ENCODE results near the gene FLII. TPM values are rescaled to one million over a fixed set of nuclear protein-coding genes. Genes with fewer than 3 reads are reported as not detected.

FLII gene
- polyA plus RNA-seq, 1 of the 3 experiments (the other 2 are of a cell fraction), result 244 TPM

- peaks cover 0 to 20% of the 10 kb centered on the region in 2 experiments; a peak in 1 of 4 replicates for H3K4me1 ChIP-seq (ENCODE audit: control insufficient read depth in 1 of 2, insufficient read depth in 2 of 2, low read depth in 1 of 2, low read length in 1 of 2)
- no peaks in the 10 kb centered on the region for H3F3A ChIP-seq (replicated peaks; ENCODE audit: insufficient read depth)
- TF ChIP-seq CHD2 (IDR thresholded peaks at IDR 0.05; ENCODE audit: low read length, partially characterized antibody) (no peak), RAD21 (IDR thresholded peaks at IDR 0.05; ENCODE audit: low read length) (no peak), RFX5 (IDR thresholded peaks at IDR 0.05; ENCODE audit: low read length) (no peak), RXRA (IDR thresholded peaks at IDR 0.05; ENCODE audit: borderline replicate concordance, low read depth) (no peak), POLR2AphosphoS5 (IDR thresholded peaks at IDR 0.05; ENCODE audit: low read depth, low read length) (no peak)
- no peak for DNase-seq
- H3K27ac ChIP-seq (ENCODE audit: low read depth in 2 of 2, low read length in 1 of 2), result no peak overlapping the region
- no peak overlapping the region for H3K4me2 ChIP-seq
- no peaks in the 10 kb centered on the region for H3K9me3 ChIP-seq
- H3K4me3 ChIP-seq (ENCODE audit: low read depth in 2 of 2, low read length in 1 of 2), result no peak overlapping the region
- WGBS (ENCODE audit: low lambda C conversion rate), result 100% methylated on average over 2 of the region's 7 CpGs
- ChIA-PET CTCF (interaction anchor here (0.9 to 1.0 kb wide), 2 partner anchors 12 to 13 kb away, joined by 4 to 5 read pairs; no protein-coding TSS in a partner anchor), POLR2A (no interaction called here)
- no peak overlapping the region for H2AFZ ChIP-seq (ENCODE audit: low read depth)
- no peak overlapping the region for H3K9ac ChIP-seq
- peaks cover 0 to 8% of the 10 kb centered on the region in 2 experiments for H3K36me3 ChIP-seq (replicated peaks in 1 of 2; ENCODE audit: control insufficient read depth in 1 of 2, insufficient read depth in 2 of 2, low read length in 1 of 2)
- no peaks in the 10 kb centered on the region for H3K9me2 ChIP-seq
- 0 out of 2 replicates have a peak, but pooled peaks cover 17% of the 10 kb centered on the region for H4K20me1 ChIP-seq (ENCODE audit: insufficient read depth)
- peaks cover 56% of the 10 kb centered on the region for H3K79me2 ChIP-seq (ENCODE audit: insufficient read depth)
- H3K27me3 ChIP-seq (ENCODE audit: insufficient read depth), result no peaks in the 10 kb centered on the region
Observed at GRCh38 chr17:18229771-18230170, 28.8 kb downstream of the FLII start.

- peaks cover 56% of the 10 kb centered on the region for H3K79me2 ChIP-seq (ENCODE audit: insufficient read depth)
- POLR2A ChIA-PET, result no interaction called here
- no peak overlapping the region for H3K4me3 ChIP-seq (ENCODE audit: low read depth in 2 of 2, low read length in 1 of 2)
- H3K9me2 ChIP-seq, result no peaks in the 10 kb centered on the region
- H4K20me1 ChIP-seq (ENCODE audit: insufficient read depth), result 0 out of 2 replicates have a peak, but pooled peaks cover 17% of the 10 kb centered on the region
- H3K27ac ChIP-seq (ENCODE audit: low read depth in 2 of 2, low read length in 1 of 2), result no peak overlapping the region
- H2AFZ ChIP-seq (ENCODE audit: low read depth), result no peak overlapping the region
- peaks cover 0 to 3% of the 10 kb centered on the region in 2 experiments for H3K36me3 ChIP-seq (replicated peaks in 1 of 2; ENCODE audit: control insufficient read depth in 1 of 2, insufficient read depth in 2 of 2, low read length in 1 of 2)
- no peak overlapping the region for H3K9ac ChIP-seq
- no peaks in the 10 kb centered on the region for H3F3A ChIP-seq (replicated peaks; ENCODE audit: insufficient read depth)
- peaks cover 0 to 20% of the 10 kb centered on the region in 2 experiments; a peak in 1 of 4 replicates for H3K4me1 ChIP-seq (ENCODE audit: control insufficient read depth in 1 of 2, insufficient read depth in 2 of 2, low read depth in 1 of 2, low read length in 1 of 2)
- CTCF ChIA-PET, result interaction anchor here (0.9 kb wide), 2 partner anchors 13 to 27 kb away, joined by 3 to 5 read pairs; no protein-coding TSS in a partner anchor
- no peaks in the 10 kb centered on the region for H3K27me3 ChIP-seq (ENCODE audit: insufficient read depth)
- 88% methylated on average over 3 of the region's 4 CpGs for WGBS (ENCODE audit: low lambda C conversion rate)
- DNase-seq, result no peak
- no peak overlapping the region for H3K4me2 ChIP-seq
- no peaks in the 10 kb centered on the region for H3K9me3 ChIP-seq
- TF ChIP-seq TCF12 (IDR thresholded peaks at IDR 0.05) (no peak), ELF1 (IDR thresholded peaks at IDR 0.05) (no peak), PBX3 (IDR thresholded peaks at IDR 0.05) (no peak), SMC3 (IDR thresholded peaks at IDR 0.05; ENCODE audit: low read depth, low read length) (no peak), RFX5 (IDR thresholded peaks at IDR 0.05; ENCODE audit: low read length) (no peak), RCOR1 (IDR thresholded peaks at IDR 0.05; ENCODE audit: low read length) (no peak), TEAD4 (IDR thresholded peaks at IDR 0.05; ENCODE audit: borderline replicate concordance, insufficient read depth) (no peak), MEF2A (IDR thresholded peaks at IDR 0.05; ENCODE audit: borderline replicate concordance, low read depth) (no peak), CTCF (IDR thresholded peaks at IDR 0.05) (no peak), FOXJ3 (CRISPR knock-in tag; IDR thresholded peaks at IDR 0.05) (no peak), EP300 (IDR thresholded peaks at IDR 0.05; ENCODE audit: borderline replicate concordance in 1 of 2, low read depth in 1 of 2, low read length in 1 of 2) (no peak), TAF1 (IDR thresholded peaks at IDR 0.05; ENCODE audit: borderline replicate concordance, low read depth, low read length) (no peak), ZBTB33 (IDR thresholded peaks at IDR 0.05; ENCODE audit: borderline replicate concordance, low read depth) (no peak), YY1 (IDR thresholded peaks at IDR 0.05; ENCODE audit: low read depth) (no peak), GATA2 (CRISPR knock-in tag; IDR thresholded peaks at IDR 0.05) (no peak), FOXM1 (IDR thresholded peaks at IDR 0.05; ENCODE audit: low read depth) (no peak), RAD21 (IDR thresholded peaks at IDR 0.05; ENCODE audit: low read length) (no peak)
Observed at GRCh38 chr17:18229254-18229653, 29.3 kb downstream of the FLII start.

Data from SK-N-SH (cell line).